Stimulated activated CD8-positive, alpha-beta memory T cell treated with anti-CD3 and anti-CD28 coated beads, Interleukin-2, amount 100 ng/mL, for 1 hour (primary cell): ENCODE results near the gene ANKMY1.
A peak's percentile ranks its signal among the peaks of the same experiment; 100 is the strongest.

Experiments used
- DNase-seq, 2 donors: peaks; one replicate each; pipeline ENCODE4 v3.0.0-alpha.2; 2020; ENCODE audit warnings: low read depth in 2 of 2

ANKMY1 gene, protein sequence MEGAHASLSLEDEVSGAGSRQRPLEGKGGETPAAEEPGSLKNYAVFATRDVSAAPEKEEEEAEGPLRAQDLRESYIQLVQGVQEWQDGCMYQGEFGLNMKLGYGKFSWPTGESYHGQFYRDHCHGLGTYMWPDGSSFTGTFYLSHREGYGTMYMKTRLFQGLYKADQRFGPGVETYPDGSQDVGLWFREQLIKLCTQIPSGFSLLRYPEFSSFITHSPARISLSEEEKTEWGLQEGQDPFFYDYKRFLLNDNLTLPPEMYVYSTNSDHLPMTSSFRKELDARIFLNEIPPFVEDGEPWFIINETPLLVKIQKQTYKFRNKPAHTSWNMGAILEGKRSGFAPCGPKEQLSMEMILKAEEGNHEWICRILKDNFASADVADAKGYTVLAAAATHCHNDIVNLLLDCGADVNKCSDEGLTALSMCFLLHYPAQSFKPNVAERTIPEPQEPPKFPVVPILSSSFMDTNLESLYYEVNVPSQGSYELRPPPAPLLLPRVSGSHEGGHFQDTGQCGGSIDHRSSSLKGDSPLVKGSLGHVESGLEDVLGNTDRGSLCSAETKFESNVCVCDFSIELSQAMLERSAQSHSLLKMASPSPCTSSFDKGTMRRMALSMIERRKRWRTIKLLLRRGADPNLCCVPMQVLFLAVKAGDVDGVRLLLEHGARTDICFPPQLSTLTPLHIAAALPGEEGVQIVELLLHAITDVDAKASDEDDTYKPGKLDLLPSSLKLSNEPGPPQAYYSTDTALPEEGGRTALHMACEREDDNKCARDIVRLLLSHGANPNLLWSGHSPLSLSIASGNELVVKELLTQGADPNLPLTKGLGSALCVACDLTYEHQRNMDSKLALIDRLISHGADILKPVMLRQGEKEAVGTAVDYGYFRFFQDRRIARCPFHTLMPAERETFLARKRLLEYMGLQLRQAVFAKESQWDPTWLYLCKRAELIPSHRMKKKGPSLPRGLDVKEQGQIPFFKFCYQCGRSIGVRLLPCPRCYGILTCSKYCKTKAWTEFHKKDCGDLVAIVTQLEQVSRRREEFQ

DNA sequence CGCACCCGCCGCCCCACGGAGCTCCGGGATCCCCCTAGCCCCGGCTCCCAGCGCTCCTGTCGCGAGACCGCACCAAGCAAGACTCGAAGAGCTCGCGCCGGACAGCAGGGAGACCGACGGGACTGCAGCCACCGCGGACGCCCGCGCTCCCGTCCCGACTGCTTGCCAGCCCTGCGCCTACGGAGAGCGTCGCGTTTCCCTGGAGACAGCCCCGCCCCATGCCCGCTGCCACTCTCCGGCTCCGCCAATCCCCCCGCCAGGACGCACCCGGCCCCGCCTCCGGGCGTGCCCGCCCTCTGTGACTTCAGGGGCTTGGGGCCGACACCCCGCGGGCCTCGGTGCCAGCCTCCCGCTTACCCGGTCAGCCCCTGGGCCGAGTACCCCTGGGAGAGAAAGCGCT is at the start of gene ANKMY1:
TSS of gene ANKMY1 (minus strand) at position 181 of the 400 bp plus-strand sequence. CDS start 653 bp downstream, outside the sequence.
- peak in 1 of 2 donors; percentile 44 for DNase-seq

DNA sequence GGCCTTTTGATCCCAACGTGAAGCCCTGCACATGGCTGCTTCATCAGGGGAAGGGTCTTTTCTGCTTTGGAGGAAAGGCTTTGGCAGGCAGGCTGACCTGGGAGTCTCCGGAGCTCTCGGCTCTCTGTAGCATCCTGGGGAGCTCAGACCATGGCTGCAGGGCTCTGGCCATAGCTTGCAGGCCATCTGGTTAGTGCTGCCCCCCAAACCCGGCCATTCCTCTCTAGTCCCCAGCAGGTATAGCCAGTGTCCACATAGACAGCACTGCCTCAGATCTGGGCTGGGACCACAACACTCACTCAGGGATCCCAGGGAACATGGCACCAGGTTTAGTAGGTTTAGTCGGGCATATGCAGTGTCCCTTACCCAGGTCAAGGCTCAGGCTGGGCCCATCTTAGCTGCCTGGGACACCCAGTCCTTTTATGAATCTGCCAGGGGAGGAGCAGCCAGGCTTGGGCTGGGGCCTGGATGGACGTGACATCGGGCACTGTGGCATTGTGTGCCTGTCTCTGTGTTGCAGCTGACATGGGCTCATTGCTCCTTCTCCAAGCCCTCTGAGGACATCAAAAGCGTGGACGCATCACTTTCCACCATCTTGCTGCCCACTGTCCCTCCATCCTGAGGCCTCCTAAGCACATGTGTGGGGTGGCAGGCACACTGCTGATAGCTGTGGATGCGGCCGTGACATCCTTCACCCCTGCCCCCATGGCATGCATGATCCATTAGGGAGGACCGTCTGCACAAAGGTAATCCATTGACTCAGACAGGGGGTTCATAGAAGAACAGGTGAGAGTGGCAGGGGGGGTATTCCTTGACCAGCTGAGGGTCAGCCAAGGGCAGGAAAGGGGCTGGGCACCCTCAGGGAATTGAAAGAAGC is 48.3 kb upstream of the ANKMY1 start:
- no peak for DNase-seq

DNA sequence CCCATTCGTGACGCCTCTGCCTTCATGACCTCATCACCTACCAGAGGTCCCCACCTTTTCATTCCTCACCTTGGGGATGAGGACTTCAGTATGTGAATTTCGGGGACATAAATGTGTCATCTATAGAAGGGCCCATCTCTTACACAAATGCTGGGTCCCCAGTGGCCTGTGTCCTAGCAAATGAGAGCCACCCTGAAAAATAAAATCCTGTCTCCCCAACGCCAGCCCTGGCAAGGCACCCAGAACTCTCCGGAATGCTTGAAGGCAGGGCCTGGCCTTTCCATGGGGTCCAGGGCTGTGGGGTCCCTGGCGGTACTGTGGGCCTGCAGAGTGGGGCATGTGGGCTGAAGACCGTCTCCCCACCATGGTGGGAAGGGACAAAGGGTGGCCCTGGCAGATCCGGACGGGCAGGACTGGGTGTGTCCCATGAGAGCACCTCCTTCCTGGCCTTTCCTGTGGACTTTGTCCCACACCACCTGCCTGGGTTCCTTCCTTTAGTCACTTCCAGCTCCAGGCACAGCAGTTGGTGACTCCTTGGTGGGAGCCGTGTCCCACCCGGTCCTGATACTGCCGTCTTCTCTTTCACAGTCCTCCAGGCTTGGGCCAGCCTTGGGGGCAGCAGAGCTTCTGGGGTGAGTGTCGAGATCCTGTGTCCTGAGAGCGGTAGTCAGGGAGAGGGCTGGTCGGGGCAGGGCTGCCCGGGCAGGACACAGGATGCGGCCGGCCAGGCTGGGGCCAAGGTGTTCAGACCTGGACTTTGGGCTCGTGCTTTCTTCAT is 47.3 kb upstream of the ANKMY1 start:
- DNase-seq = no peak

DNA sequence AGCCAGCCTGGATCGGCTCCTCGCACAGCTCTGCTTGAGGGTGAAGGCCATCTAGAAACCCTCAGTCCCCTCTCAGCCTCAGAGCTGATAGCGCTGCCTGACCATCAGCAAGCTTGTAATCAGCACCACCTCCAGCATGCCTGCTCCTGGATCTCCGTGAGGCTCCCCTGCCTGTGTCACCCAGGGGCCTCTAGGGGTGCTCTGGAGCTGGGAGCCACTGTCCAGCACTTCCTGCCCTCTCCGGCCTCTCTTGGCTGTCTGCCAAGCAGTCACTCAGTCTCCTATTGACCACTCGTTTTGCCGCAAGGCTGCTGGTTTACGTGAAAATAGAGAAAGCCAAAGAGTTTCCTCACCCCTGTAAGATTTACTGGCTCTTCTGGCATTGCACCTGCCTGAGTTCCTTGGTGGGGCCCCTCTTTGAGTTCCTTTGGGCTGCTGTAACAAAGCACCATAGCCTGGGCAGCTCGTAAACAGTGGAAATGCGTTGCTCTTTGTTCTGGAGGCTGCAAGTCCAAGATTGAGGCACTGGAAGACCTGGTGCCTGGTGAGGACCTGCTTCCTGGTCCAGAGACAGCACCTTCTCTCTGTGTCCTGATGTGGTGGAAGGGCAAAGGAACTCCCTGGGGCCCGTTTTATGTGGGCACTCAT is 46.6 kb upstream of the ANKMY1 start:
- DNase-seq = no peak

DNA sequence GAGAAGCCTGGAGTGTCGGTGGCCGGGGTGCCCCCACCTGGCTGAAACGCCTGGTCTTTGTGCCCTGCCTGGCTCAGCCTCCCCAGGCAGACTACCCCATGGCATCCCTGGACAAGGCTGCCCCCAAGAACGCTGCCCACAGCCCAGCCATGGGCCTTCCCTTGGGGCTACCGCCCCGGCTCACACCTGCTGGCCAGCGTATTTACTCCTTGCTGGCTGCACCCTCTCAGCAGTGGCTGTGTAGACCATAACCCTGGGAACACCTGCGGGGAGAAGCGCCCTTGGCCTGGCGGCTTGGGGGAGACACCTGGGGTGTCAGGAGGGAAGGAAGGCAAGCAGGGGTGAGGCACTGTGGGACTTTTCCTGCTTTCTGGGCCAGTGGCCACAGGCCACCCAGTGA is 46.1 kb upstream of the ANKMY1 start:
- DNase-seq = no peak

DNA sequence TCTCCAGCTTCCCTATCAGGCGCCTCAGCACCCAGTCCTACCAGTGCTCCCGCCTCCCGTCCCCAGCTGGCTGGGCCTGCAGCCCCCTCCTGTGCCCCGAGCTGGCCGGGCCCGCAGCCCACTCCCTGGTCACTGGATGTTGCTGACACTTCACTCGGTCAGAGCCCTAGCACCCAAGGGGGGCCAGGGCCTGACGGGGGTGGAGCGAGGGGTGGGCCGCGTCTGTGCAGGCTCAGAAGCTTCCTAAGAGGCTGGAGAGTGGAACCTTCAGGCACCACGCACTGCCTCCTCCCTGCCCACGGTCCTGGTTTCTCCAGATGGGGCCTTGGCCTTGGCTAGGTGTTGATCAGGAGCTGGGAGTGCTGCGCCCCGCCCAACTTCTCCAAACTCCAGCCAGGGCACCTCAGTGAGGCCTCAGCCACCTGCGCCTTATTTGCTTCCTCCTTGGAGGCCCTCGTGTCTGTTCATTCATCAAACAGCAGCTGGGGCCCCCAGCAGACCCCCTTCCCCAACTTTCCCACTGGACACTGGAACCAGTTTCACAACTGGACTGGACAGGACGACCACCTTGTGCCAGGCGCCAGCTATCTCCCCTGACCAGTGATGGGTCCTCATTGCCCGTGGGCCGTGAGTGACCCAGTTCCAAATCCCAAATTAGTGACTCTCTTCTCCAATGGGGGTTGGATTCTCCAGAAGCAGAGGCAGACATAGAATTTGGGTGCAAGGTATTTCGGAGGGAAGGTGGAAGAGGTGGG is 45.5 kb upstream of the ANKMY1 start:
- DNase-seq = no peak

DNA sequence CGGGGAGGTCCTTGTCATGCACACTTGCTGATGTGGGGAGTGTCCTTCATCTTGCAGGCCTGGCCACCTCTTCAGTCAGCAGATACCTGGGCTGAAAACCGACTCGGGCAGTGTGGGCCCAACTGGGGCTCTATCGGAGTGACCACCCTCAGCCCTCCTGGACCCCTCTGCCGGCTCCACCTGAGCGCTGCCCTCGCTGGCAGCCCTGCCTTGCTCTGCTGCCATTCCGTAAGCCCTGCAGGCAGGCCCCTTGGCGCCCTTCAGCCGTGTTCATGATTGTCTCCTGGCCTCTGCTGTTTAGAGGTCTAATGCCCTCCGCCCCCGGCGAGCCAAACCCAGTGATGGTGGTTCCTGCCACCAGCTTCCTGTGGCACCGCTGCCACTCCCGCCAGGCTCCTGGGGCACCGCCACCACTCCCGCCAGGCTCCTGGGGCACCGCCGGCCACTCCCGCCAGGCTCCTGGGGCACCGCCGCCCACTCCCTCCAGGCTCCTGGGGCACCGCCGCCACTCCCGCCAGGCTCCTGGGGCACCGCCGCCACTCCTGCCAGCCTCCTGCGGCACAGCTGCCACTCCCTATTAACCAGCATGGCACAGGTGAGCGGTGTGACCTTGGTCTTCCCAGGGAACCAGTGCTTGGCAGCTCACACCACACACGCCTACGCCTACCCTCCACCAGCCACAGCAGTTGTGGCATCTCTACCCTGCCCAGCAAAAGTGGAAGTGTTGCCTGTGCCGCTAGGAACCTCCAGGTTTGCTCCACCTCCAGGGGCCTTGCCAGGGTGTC is 44.7 kb upstream of the ANKMY1 start:
- DNase-seq = no peak

DNA sequence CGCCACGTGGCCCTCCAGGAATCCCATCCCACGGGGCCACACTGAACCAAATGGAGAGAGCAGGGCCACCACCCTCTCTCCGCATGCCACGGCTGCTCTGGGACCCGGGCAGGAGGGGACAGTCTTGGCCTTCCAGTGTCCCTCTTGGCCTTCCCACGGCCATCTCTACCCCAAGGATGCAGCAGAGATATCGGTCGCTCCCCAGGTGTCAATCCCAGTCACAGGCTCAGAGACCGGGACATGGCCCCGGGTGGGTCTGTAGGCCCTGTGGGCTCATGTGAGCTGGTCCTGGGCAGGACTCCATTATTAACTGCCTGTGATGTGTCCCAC is 44.0 kb upstream of the ANKMY1 start:
- no peak for DNase-seq

DNA sequence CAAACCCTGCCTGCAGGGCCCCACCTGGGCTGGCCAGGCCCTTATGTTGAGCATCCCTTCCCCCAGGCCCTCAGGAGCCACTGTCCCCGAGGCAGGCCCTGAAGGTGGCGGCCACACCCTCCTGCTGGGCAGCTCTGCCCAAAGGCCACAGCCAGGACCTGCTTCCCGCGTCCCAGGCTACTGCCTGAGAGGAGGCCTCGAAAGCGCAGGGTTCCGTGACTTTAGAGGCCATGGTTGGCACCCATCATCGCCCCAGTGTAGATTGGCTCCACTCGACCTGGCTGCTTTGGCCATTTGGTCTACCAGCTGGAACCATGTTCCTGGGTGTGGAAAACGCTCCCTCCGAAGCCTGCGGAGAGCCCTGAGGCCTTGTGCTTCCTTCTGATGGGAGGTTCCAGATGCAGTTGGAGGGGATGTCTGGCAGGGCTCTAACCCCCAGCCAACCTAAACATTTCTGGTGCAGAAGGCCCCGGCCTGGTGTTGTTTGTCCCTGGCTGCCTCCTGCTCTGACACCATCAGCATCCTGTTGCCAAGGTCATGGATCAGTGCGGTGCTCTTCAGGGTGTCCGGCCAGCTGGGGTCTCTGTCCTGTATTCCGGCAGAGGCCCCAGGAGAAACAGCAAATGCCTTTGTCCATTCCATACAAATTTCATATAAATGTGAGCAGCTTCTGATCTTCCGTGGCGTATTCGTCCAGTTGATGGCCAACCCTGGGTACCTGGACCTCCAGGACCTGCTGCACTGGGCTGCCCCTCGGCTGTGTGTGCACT is 43.5 kb upstream of the ANKMY1 start:
- no peak for DNase-seq

DNA sequence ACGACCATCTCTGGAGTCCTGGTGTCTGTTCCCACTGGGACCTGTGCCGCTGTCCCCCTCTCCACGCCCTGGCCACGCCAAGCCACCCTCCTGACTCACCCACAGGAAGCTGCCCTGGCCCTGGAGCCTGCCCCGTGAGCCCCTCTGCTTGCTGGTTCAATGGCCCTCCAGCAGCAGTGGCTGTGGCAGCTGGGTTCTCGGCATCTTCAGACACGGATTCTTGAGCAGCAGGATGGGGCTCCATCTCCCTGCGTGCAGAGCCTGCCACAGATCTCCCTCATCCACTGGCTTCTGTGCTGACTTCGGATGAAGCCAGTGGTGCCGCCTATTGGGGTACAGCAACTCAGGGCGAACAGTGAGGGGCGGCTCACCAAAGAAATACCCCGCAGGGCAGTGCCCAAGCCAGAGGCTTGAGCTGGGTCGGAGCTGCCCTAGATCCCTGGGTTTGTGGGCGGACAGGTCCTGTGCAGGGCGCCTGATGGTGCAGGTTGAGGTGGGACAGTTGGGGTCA is 42.7 kb upstream of the ANKMY1 start:
- DNase-seq = no peak

DNA sequence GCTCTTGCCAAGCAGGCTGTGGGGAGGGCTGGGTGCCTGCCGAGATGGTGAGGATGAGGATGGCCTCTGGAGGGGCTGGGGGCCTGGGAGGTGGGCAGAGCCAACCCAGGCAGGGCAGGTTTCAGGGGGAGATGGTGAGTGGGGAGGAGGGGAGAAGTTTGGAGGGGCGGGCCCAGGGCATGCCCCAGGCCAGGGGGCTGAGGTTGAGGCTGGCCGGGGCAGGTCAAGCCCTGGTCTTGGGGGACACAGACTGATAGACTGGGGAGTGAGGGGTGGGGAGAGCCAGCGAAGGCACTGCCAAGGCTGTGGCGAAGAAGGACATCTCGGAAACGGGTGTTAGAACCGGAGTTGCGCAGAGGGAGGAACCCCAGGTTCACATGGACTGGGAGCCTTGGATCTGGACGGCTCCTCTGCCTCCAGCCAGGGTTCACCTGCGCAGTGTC is 41.4 kb upstream of the ANKMY1 start:
- DNase-seq = no peak

DNA sequence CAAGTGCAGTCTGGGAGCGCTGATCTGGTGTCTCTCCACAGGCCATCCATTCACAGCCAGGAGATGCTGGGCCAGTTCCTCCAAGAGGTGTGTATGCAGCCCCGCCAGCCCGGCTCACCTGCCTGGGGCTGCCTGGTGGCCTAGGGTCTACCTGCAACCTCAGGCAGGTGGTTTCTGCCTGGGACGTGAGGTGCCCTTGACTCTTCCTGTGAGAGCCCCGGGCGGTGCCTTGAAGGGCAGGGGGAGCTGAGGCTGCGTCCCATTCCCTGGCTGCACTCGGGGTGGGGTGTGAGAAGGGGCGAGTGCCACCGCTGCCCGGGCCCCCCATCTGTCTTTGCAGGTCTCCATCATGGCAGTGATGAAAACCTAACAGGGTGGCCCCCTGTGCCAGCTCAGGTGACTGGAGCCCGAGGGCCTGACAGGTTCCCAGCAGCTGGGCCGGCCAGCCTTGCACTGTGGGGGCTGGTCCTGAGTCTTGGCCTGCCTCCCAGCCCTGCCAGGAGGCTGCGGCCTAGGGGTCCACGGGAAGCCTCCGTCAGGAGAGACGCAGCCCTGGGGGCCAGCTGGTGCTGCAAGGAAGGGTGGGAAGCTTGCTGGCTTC is 40.6 kb upstream of the ANKMY1 start:
- no peak for DNase-seq

DNA sequence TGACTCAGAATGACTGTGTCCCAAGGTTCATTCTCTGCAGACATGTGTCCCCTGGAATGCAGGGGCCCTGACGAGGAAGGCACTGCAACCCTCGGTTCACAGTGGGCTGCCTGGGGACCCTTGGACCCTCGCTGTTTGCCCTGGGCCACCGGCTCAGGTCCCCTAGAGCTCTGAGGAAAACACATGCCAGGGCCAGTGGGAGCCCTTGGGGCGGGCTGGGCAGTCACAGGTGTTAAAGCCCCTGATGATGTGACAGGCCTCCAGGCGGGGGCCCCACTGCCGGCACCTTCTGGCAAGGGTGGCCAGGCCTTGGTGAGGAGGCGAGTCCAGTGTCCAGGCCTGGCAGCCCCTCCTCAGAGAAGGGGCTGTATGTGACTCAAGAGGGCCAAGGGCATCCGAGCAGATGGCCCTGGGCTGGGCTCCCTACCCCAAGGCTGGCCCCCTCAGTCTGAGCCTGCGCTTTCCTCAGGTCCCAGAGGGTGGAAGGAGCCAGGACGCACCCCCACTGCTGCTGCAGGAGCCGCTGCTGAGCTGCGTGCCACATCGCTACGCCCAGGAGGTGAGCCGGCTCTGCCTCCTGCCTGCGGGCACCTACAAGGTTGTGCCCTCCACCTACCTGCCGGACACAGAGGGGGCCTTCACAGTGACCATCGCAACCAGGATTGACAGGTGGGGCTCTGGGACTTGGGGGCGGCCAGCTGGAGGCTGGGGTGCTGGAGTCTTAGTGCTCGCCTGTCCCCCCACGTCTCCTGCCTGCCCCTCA is 39.8 kb upstream of the ANKMY1 start:
- DNase-seq = no peak

DNA sequence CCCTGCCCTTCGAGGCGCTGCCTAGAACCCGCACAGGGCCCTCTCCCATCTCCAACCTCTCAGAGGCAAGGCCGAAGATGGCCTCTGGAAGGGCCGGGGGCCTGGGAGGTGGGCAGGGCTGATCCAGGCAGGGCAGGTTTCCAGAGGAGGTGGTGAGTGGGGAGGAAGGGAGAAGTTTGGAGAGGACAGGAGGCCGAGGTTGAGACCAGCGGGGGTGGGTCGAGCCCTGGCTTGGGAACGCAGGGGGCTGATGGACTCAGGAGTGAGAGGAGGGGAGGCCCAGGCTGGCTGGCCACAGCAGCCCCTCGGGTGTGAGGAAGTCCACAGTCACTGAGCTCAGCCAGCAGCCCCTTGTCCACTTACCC is 39.2 kb upstream of the ANKMY1 start:
- no peak for DNase-seq

DNA sequence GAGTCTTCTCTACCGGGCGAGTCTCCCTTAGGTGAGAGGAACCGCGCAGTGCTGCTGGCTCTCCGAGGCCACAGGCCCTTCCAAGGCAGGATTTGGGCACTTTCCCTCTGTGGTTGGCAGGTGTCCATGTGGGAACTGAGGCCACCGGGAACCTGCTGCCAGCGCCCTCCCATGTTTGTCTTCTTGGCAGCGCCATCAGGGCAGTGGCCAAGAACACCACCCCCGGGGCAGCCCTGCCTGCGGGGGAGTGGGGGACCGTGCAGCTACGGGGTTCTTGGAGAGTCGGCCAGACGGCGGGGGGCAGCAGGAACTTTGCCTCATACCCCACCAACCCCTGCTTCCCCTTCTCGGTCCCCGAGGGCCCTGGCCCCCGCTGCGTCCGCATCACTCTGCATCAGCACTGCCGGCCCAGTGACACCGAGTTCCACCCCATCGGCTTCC is 38.7 kb upstream of the ANKMY1 start:
- no peak for DNase-seq

DNA sequence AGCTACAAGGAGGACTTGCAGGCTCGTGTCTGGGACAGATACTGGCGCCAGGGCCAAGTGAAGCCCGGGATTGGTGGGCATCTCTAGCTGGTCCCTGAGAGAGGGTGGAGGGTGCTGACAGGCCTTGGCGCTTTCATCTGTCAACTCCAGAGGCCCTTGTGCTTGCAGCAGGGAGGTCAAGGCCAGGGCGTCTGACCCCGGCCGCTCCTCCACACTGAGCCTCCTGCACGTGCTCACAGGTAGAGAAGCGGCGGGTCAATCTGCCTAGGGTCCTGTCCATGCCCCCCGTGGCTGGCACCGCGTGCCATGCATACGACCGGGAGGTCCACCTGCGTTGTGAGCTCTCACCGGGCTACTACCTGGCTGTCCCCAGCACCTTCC is 38.3 kb upstream of the ANKMY1 start:
- DNase-seq = no peak
